Activated CD8-positive, alpha-beta memory T cell treated with anti-CD3 and anti-CD28 coated beads, Interleukin-2, amount 50 U/mL, for 24 hours (primary cell): ENCODE measurements around the gene NUPR2.
"Not testable (repeated sequence)": the region's sequence is repeated elsewhere in the genome, so short reads cannot be mapped to it uniquely, and the experiment has no call there.

Source experiments
- DNase-seq: peaks from one replicate; pipeline ENCODE4 v3.0.0-alpha.2; 2020; ENCODE audit errors: extremely low read depth

The NUPR2 gene

GRCh38 chr7:56086761-56087160 lies 29.5 kb downstream of the NUPR2 start:
- no peak for DNase-seq

- no peak for DNase-seq
These were observed 32.9 kb downstream of the NUPR2 start for GRCh38 chr7:56083150-56083785.

- DNase-seq, result no peak
These were observed 34.4 kb downstream of the NUPR2 start for GRCh38 chr7:56081626-56082340.

- DNase-seq, result not testable (repeated sequence)
These were observed 35.3 kb downstream of the NUPR2 start for GRCh38 chr7:56080726-56081435.

GRCh38 chr7:56079450-56080185 lies 36.6 kb downstream of the NUPR2 start:
- no peak for DNase-seq

GRCh38 chr7:56078196-56078595 lies 38.0 kb downstream of the NUPR2 start:
- DNase-seq, result no peak

- no peak for DNase-seq
These were observed 38.5 kb downstream of the NUPR2 start for GRCh38 chr7:56077681-56078080.

- DNase-seq, result no peak
These were observed 41.8 kb downstream of the NUPR2 start for GRCh38 chr7:56074371-56074791.

- DNase-seq, result not testable (repeated sequence)
These were observed 49.8 kb downstream of the NUPR2 start for GRCh38 chr7:56066376-56066775.
